Mucosa of descending colon (tissue), 3 donors: ENCODE measurements around the gene REELD1. TPM values are rescaled to one million over a fixed set of nuclear protein-coding genes. Genes with fewer than 3 reads are reported as not detected.

Experiments used
- ATAC-seq: fragments of 200-7000 bp; cut with Tn5 transposase; one replicate; pipeline ENCODE4 v1.9.1; 2020; ENCODE audit warnings: mild to moderate bottlenecking, moderate library complexity
- DNase-seq, 3 donors: peaks; one replicate each; pipeline ENCODE4 v3.0.0-alpha.2; 2020
- H3K36me3 ChIP-seq: fragments of 200-600 bp; one replicate; pipeline ENCODE4 v1.8.0; 2021; ENCODE audit warnings: low read depth, mild to moderate bottlenecking
- H3K4me1 ChIP-seq: fragments of 200-600 bp; one replicate; pipeline ENCODE4 v1.8.0; 2021; ENCODE audit warnings: low read depth, mild to moderate bottlenecking
- H3K4me3 ChIP-seq: fragments of 200-600 bp; one replicate; pipeline ENCODE4 v1.8.0; 2021; ENCODE audit warnings: mild to moderate bottlenecking
- H3K9me3 ChIP-seq: fragments of 200-600 bp; one replicate; pipeline ENCODE4 v1.8.0; 2021; ENCODE audit warnings: mild to moderate bottlenecking
- intact Hi-C, 2 donors: fragments of 100-400 bp; cut with DNase I in 1 of 2; cut with micrococcal nuclease in 1 of 2; formaldehyde crosslinking; loops; one replicate each; pipeline versions ENCODE4 v1.11.0 to v1.11.1; 2022; cut with DNase I, micrococcal nuclease
- total RNA-seq, 3 donors: library from RNA; stranded (reverse); fragmentation: NEBNext Ultra II Directional in 2 of 3; extraction: Animal tissue kit (Norgen Biotek cat#: 25700) in 2 of 3; gene quantifications; one replicate each; pipeline versions ENCODE4 v1.2.1 to v1.2.4, GENCODE V29; 2021 to 2023
- TF ChIP-seq, protein P1 (sequence below): fragments of 200-600 bp; IDR thresholded peaks from one replicate; pipeline ENCODE4 v1.8.0; 2022; ENCODE audit warnings: antibody characterized with exemption, mild to moderate bottlenecking
- donor health status: DM: no; HTN: no; CAD: no; lungs with moderate emphysema.
- donor health status: DM: no; HTN: no; CAD: no.
- donor health status: DM: no; HTN: yes; CAD: no.

The REELD1 gene
- total RNA-seq, 3 donors from 2014 or later = 0.29 to 0.31 TPM; not detected in 1

DNA sequence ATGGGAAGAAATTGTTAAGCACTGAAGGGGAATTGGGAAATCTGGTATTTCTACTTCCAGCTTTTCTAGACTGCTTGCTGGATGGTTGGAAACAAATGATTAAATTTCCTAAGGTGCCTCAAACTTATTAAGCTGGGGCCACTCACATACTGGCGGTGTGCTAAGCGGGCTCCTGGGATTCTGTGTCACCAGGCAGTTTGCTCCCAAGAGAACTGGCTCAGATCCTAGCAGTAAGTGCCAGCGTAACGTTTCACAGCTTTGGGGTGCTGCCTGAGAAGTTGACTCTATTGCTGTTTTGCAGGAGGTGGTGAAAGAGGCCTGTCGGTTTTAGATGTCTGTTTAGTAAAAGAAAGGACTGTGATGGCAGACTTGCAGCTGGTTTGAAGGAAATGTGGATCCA is 6.9 kb upstream of the REELD1 start:
- no peaks in the 10 kb centered on the region for H3K9me3 ChIP-seq
- ATAC-seq = no peak
- no peak for DNase-seq
- H3K36me3 ChIP-seq = no peaks in the 10 kb centered on the region
- H3K4me1 ChIP-seq = no peaks in the 10 kb centered on the region
- intact Hi-C loops = no loop called here
- H3K4me3 ChIP-seq = no peak overlapping the region
- TF ChIP-seq, protein P1, sequence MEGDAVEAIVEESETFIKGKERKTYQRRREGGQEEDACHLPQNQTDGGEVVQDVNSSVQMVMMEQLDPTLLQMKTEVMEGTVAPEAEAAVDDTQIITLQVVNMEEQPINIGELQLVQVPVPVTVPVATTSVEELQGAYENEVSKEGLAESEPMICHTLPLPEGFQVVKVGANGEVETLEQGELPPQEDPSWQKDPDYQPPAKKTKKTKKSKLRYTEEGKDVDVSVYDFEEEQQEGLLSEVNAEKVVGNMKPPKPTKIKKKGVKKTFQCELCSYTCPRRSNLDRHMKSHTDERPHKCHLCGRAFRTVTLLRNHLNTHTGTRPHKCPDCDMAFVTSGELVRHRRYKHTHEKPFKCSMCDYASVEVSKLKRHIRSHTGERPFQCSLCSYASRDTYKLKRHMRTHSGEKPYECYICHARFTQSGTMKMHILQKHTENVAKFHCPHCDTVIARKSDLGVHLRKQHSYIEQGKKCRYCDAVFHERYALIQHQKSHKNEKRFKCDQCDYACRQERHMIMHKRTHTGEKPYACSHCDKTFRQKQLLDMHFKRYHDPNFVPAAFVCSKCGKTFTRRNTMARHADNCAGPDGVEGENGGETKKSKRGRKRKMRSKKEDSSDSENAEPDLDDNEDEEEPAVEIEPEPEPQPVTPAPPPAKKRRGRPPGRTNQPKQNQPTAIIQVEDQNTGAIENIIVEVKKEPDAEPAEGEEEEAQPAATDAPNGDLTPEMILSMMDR = no peak

DNA sequence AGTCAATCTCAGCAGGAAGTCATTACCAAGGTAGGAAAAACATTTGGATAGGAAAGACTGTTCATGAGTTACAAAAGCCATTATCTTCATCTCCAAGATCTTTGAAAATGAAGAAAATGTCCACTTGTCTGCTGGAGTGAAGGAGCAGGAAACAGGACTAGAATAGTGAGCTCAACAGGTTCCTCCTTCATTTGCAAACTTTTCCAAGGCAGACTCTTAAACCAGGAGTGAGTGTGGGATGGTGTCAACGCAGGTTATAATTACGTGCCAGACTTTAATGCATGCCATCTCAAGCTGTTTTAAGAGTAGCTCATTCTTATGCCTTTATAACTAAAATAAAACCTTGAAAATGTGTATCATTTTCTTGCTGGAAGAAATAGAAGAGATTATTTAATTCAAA is 3.4 kb upstream of the REELD1 start:
- intact Hi-C loops = no loop called here
- Histone ChIP-seq H3K4me3 (no peak overlapping the region), H3K4me1 (no peaks in the 10 kb centered on the region), H3K9me3 (no peaks in the 10 kb centered on the region), H3K36me3 (no peaks in the 10 kb centered on the region)
- ATAC-seq = no peak
- TF ChIP-seq, protein P1 = no peak
- no peak for DNase-seq

DNA sequence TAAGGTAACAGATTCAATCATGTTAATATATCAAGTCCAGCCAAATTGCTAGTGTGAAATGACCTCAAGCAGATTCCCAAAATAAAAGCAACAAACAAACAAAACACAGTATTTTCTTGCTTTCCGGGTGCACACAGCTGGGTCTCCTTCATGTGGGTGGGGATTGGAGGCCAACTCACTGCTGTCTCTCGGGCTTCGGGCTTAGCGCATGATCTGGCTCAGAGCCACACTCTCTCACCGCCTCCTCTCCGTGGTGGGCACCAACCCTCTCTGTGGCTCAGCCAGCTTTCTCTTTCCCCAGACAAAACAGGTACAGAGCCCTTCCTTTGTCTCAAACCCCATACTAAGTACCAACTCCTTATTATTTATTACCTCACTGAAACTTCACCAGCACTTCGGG is 2.9 kb upstream of the REELD1 start:
- Histone ChIP-seq H3K4me3 (no peak overlapping the region), H3K4me1 (no peaks in the 10 kb centered on the region), H3K36me3 (no peaks in the 10 kb centered on the region), H3K9me3 (no peaks in the 10 kb centered on the region)
- no peak for ATAC-seq
- DNase-seq = no peak
- intact Hi-C loops = no loop called here
- TF ChIP-seq, protein P1 = no peak

DNA sequence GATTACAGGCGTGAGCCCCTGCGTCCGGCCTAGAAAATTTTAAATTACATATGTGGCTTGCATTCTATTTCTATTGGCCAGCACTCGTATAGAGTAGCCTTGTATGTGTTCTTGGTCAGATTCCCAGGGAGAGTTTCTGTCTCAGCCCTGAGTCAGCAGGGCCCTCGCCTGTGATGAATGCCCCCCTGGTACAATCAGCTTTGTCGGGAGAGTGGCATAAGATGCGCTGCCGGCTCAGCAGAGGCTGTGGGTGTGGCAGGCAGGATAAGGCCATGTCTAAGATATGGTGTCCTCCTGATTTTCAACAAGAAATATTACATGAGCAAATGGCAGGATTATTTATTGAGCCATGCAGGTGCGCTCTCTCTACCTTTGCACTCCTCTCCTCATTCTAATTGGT is 1.6 kb upstream of the REELD1 start:
- intact Hi-C loops = no loop called here
- TF ChIP-seq, protein P1 = no peak
- H3K36me3 ChIP-seq = no peaks in the 10 kb centered on the region
- no peak overlapping the region for H3K4me3 ChIP-seq
- H3K4me1 ChIP-seq = no peaks in the 10 kb centered on the region
- DNase-seq (no peak), ATAC-seq (no peak)
- no peaks in the 10 kb centered on the region for H3K9me3 ChIP-seq

DNA sequence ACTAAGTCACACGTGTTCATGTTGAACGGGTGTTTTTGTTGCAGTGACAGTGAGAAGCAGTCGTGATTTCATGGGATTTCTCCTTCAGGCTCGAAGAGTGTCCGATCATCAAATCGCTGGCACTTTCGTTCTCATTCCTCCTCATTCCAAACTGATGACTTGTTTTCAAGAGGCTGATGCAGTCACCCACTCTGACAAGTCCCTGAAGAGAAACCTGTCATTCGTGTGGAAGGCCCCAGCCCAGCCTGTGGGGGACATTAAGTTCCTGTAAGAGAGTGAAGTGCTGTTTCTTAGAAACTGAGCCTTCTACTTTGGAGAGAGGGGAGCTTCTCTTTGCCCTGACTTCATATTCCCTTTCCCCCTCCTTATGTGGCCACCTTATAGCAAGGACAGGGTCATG is 8.0 kb downstream of the REELD1 start:
- no peak for ATAC-seq
- H3K9me3 ChIP-seq = no peaks in the 10 kb centered on the region
- no peak overlapping the region for H3K4me3 ChIP-seq
- no peak for DNase-seq
- intact Hi-C loops = no loop called here
- TF ChIP-seq, protein P1 = no peak
- H3K4me1 ChIP-seq = no peaks in the 10 kb centered on the region
- no peaks in the 10 kb centered on the region for H3K36me3 ChIP-seq

DNA sequence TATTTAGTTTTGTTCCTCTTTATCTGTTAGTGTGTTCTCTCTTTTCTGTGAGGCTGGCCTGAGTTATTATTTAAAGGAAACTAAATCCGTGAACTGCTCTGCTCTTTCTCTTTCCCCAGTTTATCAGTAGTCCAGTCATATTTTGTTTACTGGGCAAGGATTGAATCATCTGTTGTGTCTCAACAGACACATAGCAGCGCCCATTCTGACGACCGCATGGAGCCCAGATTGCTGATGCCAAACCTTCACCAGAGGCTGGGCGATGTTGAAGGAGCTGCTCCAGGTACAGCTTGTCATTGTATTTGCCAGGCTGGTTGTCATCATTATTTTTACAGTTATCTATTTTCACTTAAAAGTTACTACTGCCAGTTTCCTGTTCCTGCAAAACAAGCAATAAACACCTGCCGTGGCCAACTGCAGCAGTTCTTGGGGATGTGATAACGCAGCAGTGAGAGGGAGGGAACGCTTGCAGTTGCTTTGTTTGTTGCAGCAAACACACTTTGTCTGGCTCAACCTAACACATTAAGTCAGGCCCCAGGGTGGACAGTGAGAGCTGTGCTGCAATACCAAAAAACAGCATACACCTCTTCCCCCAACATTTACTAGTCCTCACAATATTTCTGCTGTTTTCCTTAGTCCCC is 10.1 kb downstream of the REELD1 start:
- Histone ChIP-seq H3K9me3 (no peaks in the 10 kb centered on the region), H3K36me3 (no peaks in the 10 kb centered on the region), H3K4me3 (no peak overlapping the region), H3K4me1 (no peaks in the 10 kb centered on the region)
- intact Hi-C loops = no loop called here
- DNase-seq (no peak), ATAC-seq (peak; percentile 22)
- TF ChIP-seq, protein P1 = no peak
